Thyroid gland (tissue), 4 donors: ENCODE results near the gene GTPBP6.

Experiments
- CTCF ChIP-seq, 6 experiments: fragments of 200-600 bp in 3 of 6; fragments of 450-650 bp in 3 of 6; sonication (generic) in 3 of 6; IDR thresholded peaks; one replicate each; pipeline ENCODE4 v1.5.1; 2016 to 2019; ENCODE audit warnings: antibody characterized with exemption in 6 of 6, mild to moderate bottlenecking in 2 of 6, inconsistent platforms in 1 of 6, moderate library complexity in 1 of 6
- POLR2A ChIP-seq, 2 donors: fragments of 450-650 bp; IDR thresholded peaks; one replicate each; pipeline ENCODE4 v1.6.1; 2017; ENCODE audit warnings: antibody characterized with exemption in 2 of 2, mild to moderate bottlenecking in 2 of 2, moderate library complexity in 1 of 2

GRCh38 chrX:361231-362145 is 42.9 kb upstream of the GTPBP6 start:
- TF ChIP-seq CTCF (IDR thresholded peaks at IDR 0.05): no peak
- TF ChIP-seq POLR2A (IDR thresholded peaks at IDR 0.05): no peak
